Measurements from ENCODE around the gene C14orf180. TPM values are rescaled to one million over a fixed set of nuclear protein-coding genes. Genes with fewer than 3 reads are reported as not detected.

The C14orf180 gene
- total and polyA plus RNA-seq, 2 of the 8 experiments (the other 6 are each of a cell fraction or from before 2014, with no cell fraction given): not detected

GRCh38 chr14:104594310-104595046 is 14.9 kb downstream of the C14orf180 start (continued):
- TF ChIP-seq CHD7 (IDR thresholded peaks at IDR 0.05; ENCODE audit: insufficient replicate concordance, low read length) (no peak), GABPA (IDR thresholded peaks at IDR 0.05; ENCODE audit: borderline replicate concordance, insufficient read depth, low read length) (no peak), SAP30 (IDR thresholded peaks at IDR 0.05; ENCODE audit: insufficient read depth, insufficient replicate concordance, low read length) (no peak), KDM1A (IDR thresholded peaks at IDR 0.05; ENCODE audit: borderline replicate concordance, low read length) (no peak), TAF7 (optimal IDR thresholded peaks at IDR 0.05; ENCODE audit: borderline replicate concordance, low read depth, low read length) (no peak), TCF12 (IDR thresholded peaks at IDR 0.05; ENCODE audit: low read depth, low read length) (no peak), CEBPB (IDR thresholded peaks at IDR 0.05; ENCODE audit: low read depth, low read length) (no peak)
